Body of pancreas (tissue), 4 donors: ENCODE data around the gene EVA1C. TPM values are rescaled to one million over a fixed set of nuclear protein-coding genes. Genes with fewer than 3 reads are reported as not detected.
A peak's percentile ranks its signal among the peaks of the same experiment; 100 is the strongest.
"Not testable (repeated sequence)": the region's sequence is repeated elsewhere in the genome, so short reads cannot be mapped to it uniquely, and the experiment has no call there.

Experiments
- ATAC-seq: fragments of 150-250 bp; one replicate; pipeline ENCODE4 v1.9.1; 2016
- DNase-seq, 4 donors: peaks; one replicate each; pipeline ENCODE4 v3.0.0-alpha.2; 2019
- H3K27ac ChIP-seq, 4 donors: fragments of 200-600 bp; sonication (generic); 1 replicate in 3 of 4; 2 replicates in 1 of 4; pipeline versions ENCODE4 v1.5.1 to v1.6.1; 2016 to 2019; ENCODE audit warnings: mild to moderate bottlenecking in 1 of 4, mixed read lengths in 1 of 4, moderate library complexity in 1 of 4
- H3K27me3 ChIP-seq, 2 donors: fragments of 200-600 bp; sonication (generic); one replicate each; pipeline ENCODE4 v1.6.0; 2016; ENCODE audit warnings: mild to moderate bottlenecking in 1 of 2
- H3K36me3 ChIP-seq, 2 donors: fragments of 200-600 bp; sonication (generic); replicated peaks in 1 of 2; 2 replicates each; pipeline ENCODE4 v1.5.1; 2016; ENCODE audit warnings: low read depth in 2 of 2; ENCODE audit not compliant: insufficient read depth in 1 of 2
- H3K4me1 ChIP-seq: fragments of 200-600 bp; sonication (generic); one replicate; pipeline ENCODE4 v1.6.0; 2016
- H3K4me3 ChIP-seq, 2 donors: fragments of 200-600 bp; sonication (generic); 1 replicate in 1 of 2; 2 replicates in 1 of 2; pipeline ENCODE4 v1.5.1; 2016 to 2019
- H3K9me3 ChIP-seq, 3 donors: fragments of 200-600 bp; sonication (generic); 1 replicate in 2 of 3; 2 replicates in 1 of 3; pipeline ENCODE4 v1.5.1; 2016
- CTCF ChIP-seq, 7 experiments: fragments of 450-650 bp in 4 of 7; fragments of 200-600 bp in 3 of 7; sonication (generic) in 3 of 7; IDR thresholded peaks; one replicate each; pipeline ENCODE4 v1.5.1; 2016 to 2019; ENCODE audit warnings: antibody characterized with exemption in 7 of 7
- POLR2A ChIP-seq, 3 donors: fragments of 450-650 bp; IDR thresholded peaks; one replicate each; pipeline ENCODE4 v1.6.1; 2016; ENCODE audit warnings: antibody characterized with exemption in 3 of 3, mild to moderate bottlenecking in 2 of 3
- WGBS, 2 donors: methylation state at CpG; one replicate each; pipeline ENCODE4 v1.1.5; 2017; 5-methylcytosine and 5-hydroxymethylcytosine counted together
- intact Hi-C: fragments of 100-400 bp; cut with DNase I; formaldehyde crosslinking; loops from one replicate; pipeline ENCODE4 v1.15.1; 2023
- total RNA-seq, 2 donors: library from RNA; depleted of rRNA; stranded (reverse); fragments of >200 nt; gene quantifications; one replicate each; pipeline ENCODE4 v1.1.0, GENCODE V29; 2016

The EVA1C gene
- total RNA-seq, 2 donors from 2014 or later = 16.5 to 24.4 TPM

- WGBS, 2 donors = 90 to 96% methylated on average over 8 of the region's 8 CpGs
- ATAC-seq = no peak
- Histone ChIP-seq H3K36me3 (peaks cover 0 to 9% of the 10 kb centered on the region in 2 donors), H3K27ac (peak overlapping the region in 1 of 4 donors; percentile 42), H3K4me3 (no peak overlapping the region), H3K9me3 (no peaks in the 10 kb centered on the region), H3K27me3 (no peaks in the 10 kb centered on the region), H3K4me1 (peaks cover 38% of the 10 kb centered on the region)
- DNase-seq = no peak
- intact Hi-C loops = no loop called here
- TF ChIP-seq CTCF (IDR thresholded peaks at IDR 0.05) = no peak
- TF ChIP-seq POLR2A (IDR thresholded peaks at IDR 0.05) = no peak
Observed at GRCh38 chr21:32387151-32387550, 25.4 kb upstream of the EVA1C start.

DNA sequence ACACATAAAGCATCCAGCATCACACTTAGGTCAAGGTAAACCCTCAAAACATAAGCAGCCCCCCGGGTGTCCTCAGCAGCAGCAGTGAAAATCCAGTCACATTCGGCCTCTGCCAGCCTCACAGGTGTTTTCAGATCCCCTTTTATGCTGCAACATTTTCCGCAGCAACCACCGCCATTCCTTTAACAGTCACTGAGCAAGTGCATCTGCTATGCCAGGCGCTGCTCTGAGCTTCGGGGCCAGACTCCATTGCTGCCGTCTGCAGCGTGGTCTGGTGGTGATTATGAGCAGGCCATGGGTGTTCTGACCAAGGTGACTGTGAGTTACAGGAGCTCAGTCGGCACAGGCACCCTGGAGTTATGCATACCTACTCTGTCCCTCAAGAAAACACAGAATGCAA is 24.2 kb upstream of the EVA1C start:
- Histone ChIP-seq H3K9me3 (no peaks in the 10 kb centered on the region), H3K36me3 (peaks cover 0 to 5% of the 10 kb centered on the region in 2 donors), H3K4me3 (no peak overlapping the region), H3K27me3 (no peaks in the 10 kb centered on the region), H3K4me1 (peaks cover 40% of the 10 kb centered on the region), H3K27ac (no peak overlapping the region)
- DNase-seq (no peak), ATAC-seq (no peak)
- TF ChIP-seq CTCF (IDR thresholded peaks at IDR 0.05) (no peak), POLR2A (IDR thresholded peaks at IDR 0.05) (no peak)
- WGBS, 2 donors = 74 to 87% methylated on average over 9 of the region's 9 CpGs
- intact Hi-C loops = no loop called here

DNA sequence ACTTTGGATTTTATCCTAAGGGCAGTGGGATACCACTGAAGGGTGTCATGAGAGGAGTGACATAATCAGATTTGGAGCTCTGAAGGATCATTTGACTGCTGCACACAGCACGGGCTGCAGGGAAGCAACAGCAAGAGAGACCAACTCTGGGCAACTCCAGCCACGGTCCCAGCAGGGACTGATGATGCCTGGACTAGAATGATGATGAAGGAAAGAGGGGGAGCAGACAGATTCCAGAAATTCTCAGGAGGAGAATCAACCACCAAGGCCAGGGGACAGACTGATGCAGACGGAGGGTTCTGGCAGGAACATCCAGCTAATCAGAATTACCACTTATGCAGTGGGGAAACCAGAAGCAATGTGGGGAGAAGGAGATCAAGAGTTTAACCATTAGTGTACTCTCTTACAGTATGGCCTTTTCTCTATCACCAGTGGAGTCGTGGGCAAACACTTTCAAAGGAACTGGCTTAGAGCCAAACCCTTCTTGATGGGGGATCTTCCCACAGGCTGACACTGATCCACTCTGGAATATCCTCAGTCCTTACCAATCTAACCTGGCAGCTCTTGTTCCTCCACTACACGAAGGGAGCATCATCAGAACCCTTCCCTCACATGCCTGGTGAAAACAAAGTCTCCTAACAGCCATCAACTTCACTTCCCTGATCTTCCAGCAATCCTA is 23.0 kb upstream of the EVA1C start:
- Histone ChIP-seq H3K27me3 (no peaks in the 10 kb centered on the region), H3K4me3 (no peak overlapping the region), H3K4me1 (peaks cover 49% of the 10 kb centered on the region), H3K9me3 (no peaks in the 10 kb centered on the region), H3K36me3 (no peaks in the 10 kb centered on the region), H3K27ac (no peak overlapping the region)
- TF ChIP-seq POLR2A (IDR thresholded peaks at IDR 0.05) = no peak
- no peak for TF ChIP-seq CTCF (IDR thresholded peaks at IDR 0.05)
- intact Hi-C loops = no loop called here
- WGBS, 2 donors = 69 to 73% methylated on average over 5 of the region's 5 CpGs
- no peak for DNase-seq
- ATAC-seq = no peak

DNA sequence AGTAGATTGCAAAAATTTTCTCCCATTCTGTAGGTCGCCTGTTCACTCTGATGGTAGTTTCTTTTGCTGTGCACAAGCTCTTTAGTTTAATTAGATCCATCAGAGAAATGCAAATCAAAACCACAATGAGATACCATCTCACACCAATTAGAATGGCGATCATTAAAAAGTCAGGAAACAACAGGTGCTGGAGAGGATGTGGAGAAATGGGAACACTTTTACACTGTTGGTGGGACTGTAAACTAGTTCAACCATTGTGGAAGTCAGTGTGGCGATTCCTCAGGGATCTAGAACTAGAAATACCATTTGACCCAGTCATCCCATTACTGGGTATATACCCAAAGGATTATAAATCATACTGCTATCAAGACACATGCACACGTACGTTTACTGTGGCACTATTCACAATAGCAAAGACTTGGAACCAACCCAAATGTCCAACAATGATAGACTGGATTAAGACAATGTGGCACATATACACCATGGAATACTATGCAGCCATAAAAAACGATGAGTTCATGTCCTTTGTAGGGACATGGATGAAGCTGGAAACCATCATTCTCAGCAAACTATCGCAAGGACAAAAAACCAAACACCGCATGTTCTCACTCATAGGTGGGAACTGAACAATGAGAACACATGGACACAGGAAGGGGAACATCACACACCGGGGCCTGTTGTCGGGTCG is 21.8 kb upstream of the EVA1C start:
- H3K36me3 ChIP-seq, H3K27ac ChIP-seq, H3K9me3 ChIP-seq, DNase-seq, ATAC-seq, H3K4me3 ChIP-seq, H3K27me3 ChIP-seq, intact Hi-C loops: not testable (repeated sequence)
- H3K4me1 ChIP-seq = peaks cover 46% of the 10 kb centered on the region
- WGBS, 2 donors = 75 to 83% methylated on average over 8 to 10 of the region's 11 CpGs

DNA sequence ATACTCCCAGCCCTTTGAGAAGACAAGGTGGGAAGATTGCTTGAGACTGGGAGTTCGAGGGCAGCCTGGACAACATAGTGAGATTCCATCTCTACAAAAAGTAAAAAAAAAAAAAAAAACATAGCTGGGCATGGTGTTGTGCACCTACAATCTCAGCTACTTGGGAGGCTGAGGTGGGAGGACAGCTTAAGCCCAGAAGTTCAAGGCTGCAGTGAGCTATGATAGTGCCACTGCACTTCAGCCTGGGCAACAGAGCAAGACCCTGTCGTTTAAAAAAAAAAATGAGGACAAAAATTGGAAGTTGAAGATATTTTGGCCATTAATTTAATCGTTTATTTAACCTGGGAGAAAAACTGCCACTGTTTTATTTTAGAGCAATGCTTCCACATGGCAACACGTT is 20.8 kb upstream of the EVA1C start:
- no peak for TF ChIP-seq POLR2A (IDR thresholded peaks at IDR 0.05)
- TF ChIP-seq CTCF (IDR thresholded peaks at IDR 0.05) = no peak
- peak overlapping the region in 1 of 2 donors; percentile 98 for H3K4me3 ChIP-seq
- no peaks in the 10 kb centered on the region for H3K27me3 ChIP-seq
- 53 to 57% methylated on average over 4 of the region's 4 CpGs for WGBS, 2 donors
- H3K9me3 ChIP-seq = no peaks in the 10 kb centered on the region
- DNase-seq (no peak), ATAC-seq (no peak)
- intact Hi-C loops = no loop called here
- H3K27ac ChIP-seq = no peak overlapping the region
- H3K4me1 ChIP-seq = peaks cover 35% of the 10 kb centered on the region
- H3K36me3 ChIP-seq = no peaks in the 10 kb centered on the region
